A673 (cell line): ENCODE results near the gene CCNY.
"Not testable (repeated sequence)": the region's sequence is repeated elsewhere in the genome, so short reads cannot be mapped to it uniquely, and the experiment has no call there.

Experiments
- CTCF ChIP-seq: fragments of 300-800, 200-600 bp; sonication (generic); conservative IDR thresholded peaks from 2 replicates; pipeline ENCODE4 v1.5.1; 2017; ENCODE audit warnings: low read depth, mild to moderate bottlenecking, antibody characterized with exemption, low read length, moderate library complexity, mixed read lengths
- EZH2 ChIP-seq: fragments of 200-600 bp; sonication (generic); IDR thresholded peaks from 2 replicates; pipeline ENCODE4 v1.6.1; 2017; ENCODE audit warnings: borderline replicate concordance, low read depth, mild to moderate bottlenecking, mixed read lengths, antibody characterized with exemption, low read length; ENCODE audit not compliant: poor library complexity, severe bottlenecking

GRCh38 chr10:35314142-35314541, 22.2 kb upstream of the CCNY start:
- TF ChIP-seq CTCF, EZH2: not testable (repeated sequence)
